Effector memory CD4-positive, alpha-beta T cell (primary cell): Measurements from ENCODE around the gene NAA25.

Experiments used
- DNase-seq, 3 donors: peaks; one replicate each; pipeline ENCODE4 v3.0.0-alpha.2; 2020
- H3K27ac ChIP-seq: 2 replicates; pipeline ENCODE4 v1.7.0; 2013; ENCODE audit warnings: mild to moderate bottlenecking, low read length, moderate library complexity; ENCODE audit not compliant: insufficient read depth, poor library complexity, severe bottlenecking
- H3K27me3 ChIP-seq: replicated peaks from 2 replicates; pipeline ENCODE4 v1.7.0; 2013; ENCODE audit warnings: mild to moderate bottlenecking, low read length; ENCODE audit not compliant: insufficient read depth, control insufficient read depth, poor library complexity, severe bottlenecking
- H3K36me3 ChIP-seq: 2 replicates; pipeline ENCODE4 v1.7.0; 2013; ENCODE audit warnings: mild to moderate bottlenecking, low read length, moderate library complexity; ENCODE audit not compliant: control insufficient read depth, insufficient read depth
- H3K4me1 ChIP-seq: 2 replicates; pipeline ENCODE4 v1.7.0; 2013; ENCODE audit warnings: low read length, mild to moderate bottlenecking; ENCODE audit not compliant: control insufficient read depth, insufficient read depth, poor library complexity, severe bottlenecking
- H3K4me3 ChIP-seq: 2 replicates; pipeline ENCODE4 v1.7.0; 2013; ENCODE audit warnings: low read length, low read depth, mild to moderate bottlenecking; ENCODE audit not compliant: insufficient read depth, poor library complexity, severe bottlenecking
- H3K9me3 ChIP-seq: 2 replicates; pipeline ENCODE4 v1.7.0; 2013; ENCODE audit warnings: mild to moderate bottlenecking, low read length, moderate library complexity; ENCODE audit not compliant: control insufficient read depth
- total RNA-seq, 3 donors: gene quantifications; one replicate each; lab custom pipeline; 2026; lab: John Stamatoyannopoulos, UW

Gene NAA25
- 39.4 to 46.9 (median 39.8) reads per million in 3 donors for total RNA-seq

DNA sequence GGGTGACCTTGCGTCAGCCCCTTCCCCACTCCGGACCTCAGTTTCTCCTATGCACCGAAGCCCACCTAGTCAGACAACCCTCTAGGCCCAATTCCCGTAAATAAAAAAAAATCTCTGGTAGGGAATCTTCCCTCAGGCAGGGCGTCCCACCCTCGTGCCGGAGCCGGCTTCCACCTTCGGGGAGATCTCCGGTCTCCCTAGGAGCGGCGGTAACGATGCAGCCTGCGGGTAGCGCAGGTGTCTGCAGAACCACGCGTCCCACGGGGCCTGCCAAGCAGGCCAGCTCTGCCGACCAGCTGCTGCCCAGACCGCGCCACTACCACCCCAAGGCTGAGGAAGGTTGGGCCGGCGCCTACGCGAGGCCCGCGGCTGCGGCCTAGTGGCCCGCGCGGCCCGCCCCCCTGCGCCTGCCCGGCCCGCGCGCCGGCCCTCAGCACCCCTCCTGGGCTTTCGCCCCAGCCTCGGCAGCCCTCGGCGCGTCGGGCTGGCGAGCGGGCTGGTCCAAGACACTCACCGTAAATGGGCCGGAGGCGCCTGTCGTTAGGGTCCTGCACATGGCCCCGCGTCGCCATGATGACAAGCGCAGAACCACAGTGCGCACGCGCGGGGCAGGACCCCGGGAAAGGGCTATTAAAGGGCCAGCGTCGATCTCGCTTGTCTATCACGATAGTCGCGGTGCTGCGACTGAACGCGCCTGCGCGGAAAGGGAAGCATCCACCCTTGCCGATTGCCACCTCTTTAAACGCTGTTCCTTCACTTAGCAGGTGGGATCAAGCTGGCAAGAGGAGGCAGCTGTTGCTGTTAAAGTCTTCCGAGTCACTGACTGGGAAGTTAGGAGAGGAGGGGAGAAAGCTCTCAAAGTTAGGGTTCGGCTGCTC lies at the start of gene NAA25:
NAA25 (minus strand) TSS at position 582 of the 878 bp plus-strand sequence; CDS start at position 572, 10 bp downstream.
- H3K36me3 ChIP-seq: no peaks in the 10 kb centered on the region
- H3K4me3 ChIP-seq: peak within 1 kb of the TSS; percentile 90
- peak; percentile 66 to 82 (median 71) for DNase-seq
- H3K9me3 ChIP-seq: no peaks in the 10 kb centered on the region
- H3K27ac ChIP-seq: peak within 1 kb of the TSS; percentile 87
- H3K27me3 ChIP-seq: no peaks in the 10 kb centered on the region
- H3K4me1 ChIP-seq: peaks cover 7% of the 10 kb centered on the region

DNA sequence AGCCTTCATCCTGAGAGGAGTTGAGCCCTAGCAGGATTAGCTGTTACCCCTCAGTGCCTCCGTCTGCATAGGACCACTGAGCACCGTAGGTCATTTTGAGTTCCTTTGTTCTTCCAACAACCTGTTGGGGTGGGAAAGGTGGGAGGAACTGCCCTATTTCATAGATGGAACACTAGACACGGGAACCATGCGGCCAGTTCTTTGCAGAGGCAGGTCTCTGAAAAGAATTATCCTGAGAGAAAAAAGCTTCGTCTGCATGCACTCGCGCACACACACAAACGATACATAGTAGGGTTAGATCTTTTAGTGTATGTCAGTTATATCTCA lies 45.3 kb upstream of the NAA25 start:
- H3K27me3 ChIP-seq: no peaks in the 10 kb centered on the region
- H3K9me3 ChIP-seq: no peaks in the 10 kb centered on the region
- no peak overlapping the region for H3K4me3 ChIP-seq
- peaks cover 53% of the 10 kb centered on the region for H3K36me3 ChIP-seq
- H3K4me1 ChIP-seq: peaks cover 7% of the 10 kb centered on the region
- DNase-seq: no peak
- H3K27ac ChIP-seq: no peak overlapping the region

DNA sequence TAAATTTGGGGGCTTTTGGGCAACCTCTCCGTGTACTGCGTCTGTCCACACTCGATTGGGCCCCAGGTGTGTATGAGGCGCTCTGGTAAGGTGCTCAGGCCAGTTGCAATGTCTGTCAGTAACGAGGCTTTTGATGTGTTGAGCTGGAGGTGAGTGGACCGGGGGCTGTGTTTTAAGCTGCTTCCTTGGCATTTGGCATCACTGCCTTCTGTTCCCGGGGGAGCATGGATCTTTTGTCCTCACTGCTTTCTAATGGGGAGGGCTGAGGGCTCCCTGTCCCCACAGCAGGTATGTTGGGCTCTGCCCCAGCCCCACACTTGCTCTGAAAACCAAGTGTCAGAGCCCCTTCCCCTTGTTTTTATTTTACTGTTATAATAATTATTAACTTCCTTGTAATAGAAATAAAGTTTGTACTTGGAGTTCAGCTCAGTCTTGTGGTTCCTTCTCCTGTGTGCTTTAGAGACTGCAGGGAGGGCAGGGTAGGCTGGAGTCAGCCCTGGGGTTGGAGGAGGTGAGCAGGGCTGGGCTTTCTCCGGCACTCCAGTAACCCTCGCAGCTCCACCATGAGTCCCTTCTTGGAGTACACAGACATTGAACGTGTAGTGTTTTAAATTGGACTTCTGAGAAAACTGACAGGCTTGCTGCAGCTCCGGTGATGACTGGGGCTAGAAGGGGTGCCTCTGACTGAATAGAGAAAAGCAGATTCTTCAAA lies 44.8 kb upstream of the NAA25 start:
- Histone ChIP-seq H3K4me3 (no peak overlapping the region), H3K4me1 (peaks cover 3% of the 10 kb centered on the region), H3K27ac (no peak overlapping the region), H3K9me3 (no peaks in the 10 kb centered on the region), H3K36me3 (peaks cover 57% of the 10 kb centered on the region), H3K27me3 (no peaks in the 10 kb centered on the region)
- DNase-seq: no peak

DNA sequence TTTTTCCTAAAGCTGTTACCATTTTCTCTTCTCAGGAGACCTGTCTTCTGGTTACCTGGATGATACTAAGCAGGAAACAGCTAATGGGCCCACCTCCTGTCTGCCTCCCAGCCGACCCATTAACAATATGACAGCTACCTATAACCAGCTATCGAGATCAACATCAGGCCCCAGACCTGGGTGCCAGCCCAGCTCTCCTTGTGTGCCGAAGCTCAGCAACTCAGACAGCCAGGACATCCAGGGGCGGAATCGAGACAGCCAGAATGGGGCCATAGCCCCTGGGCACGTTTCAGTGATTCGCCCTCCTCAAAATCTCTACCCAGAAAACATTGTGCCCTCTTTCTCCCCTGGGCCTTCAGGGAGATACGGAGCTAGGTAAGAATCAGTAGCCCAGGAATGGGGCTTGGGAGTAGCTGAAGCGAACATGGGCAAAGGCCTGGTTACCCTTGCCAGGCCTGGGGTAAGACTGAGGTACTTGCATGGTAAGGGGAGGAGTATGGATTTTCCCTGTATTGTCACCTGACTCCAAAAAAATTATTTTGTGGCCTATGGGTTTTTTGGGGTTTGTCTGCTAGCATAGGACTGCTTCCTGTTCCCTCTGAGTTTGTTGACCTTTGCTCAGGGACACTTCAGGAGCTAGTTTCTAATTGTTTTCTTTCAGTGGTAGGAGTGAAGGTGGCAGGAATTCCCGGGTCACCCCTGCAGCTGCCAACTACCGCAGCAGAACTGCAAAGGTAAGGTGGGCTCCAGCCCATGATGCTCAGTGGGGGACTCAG lies 43.4 kb upstream of the NAA25 start:
- Histone ChIP-seq H3K9me3 (no peaks in the 10 kb centered on the region), H3K36me3 (peaks cover 67% of the 10 kb centered on the region), H3K4me3 (no peak overlapping the region), H3K4me1 (no peaks in the 10 kb centered on the region), H3K27ac (no peak overlapping the region), H3K27me3 (no peaks in the 10 kb centered on the region)
- DNase-seq: no peak

DNA sequence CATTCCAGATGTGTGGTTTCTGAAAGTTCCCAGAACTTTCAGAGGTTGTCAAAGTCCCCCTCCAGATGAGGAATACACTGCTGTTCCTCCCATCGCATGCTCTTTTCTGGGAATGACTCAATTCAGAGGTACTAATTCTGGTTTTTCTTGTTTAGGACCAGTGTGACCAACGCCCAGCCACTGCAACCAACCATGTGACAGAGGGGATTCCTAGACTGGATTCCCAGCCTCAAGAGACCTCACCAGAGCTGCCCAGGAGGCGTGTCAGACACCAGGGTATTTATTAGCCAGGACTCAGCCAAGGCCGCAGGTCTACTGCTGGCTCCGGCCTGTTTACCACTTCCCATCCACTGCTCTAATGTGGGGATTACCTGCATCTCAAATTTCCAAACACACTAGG lies 41.0 kb upstream of the NAA25 start:
- Histone ChIP-seq H3K4me3 (no peak overlapping the region), H3K4me1 (no peaks in the 10 kb centered on the region), H3K9me3 (no peaks in the 10 kb centered on the region), H3K27ac (no peak overlapping the region), H3K27me3 (no peaks in the 10 kb centered on the region), H3K36me3 (peaks cover 84% of the 10 kb centered on the region)
- DNase-seq: no peak

DNA sequence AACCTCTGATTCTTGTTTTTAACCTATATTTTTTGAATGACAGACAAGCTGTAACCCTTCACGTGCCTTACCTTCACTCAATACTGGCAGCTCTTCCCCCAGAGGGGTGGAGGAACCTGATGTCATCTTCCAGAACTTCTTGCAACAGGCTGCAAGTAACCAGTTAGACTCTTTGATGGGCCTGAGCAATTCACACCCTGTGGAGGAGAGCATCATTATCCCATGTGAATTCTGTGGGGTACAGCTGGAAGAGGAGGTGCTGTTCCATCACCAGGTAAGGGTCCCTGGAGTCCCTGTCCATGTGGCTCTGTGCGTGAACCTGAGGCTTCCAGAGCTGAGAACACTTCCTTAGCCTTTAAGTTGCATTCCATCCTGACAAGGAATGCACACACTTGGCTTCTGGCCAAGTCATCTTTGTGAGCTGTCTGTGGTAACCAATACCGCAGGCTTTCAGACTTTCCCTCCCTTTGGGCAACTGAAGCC lies 39.5 kb upstream of the NAA25 start:
- Histone ChIP-seq H3K4me1 (no peaks in the 10 kb centered on the region), H3K9me3 (no peaks in the 10 kb centered on the region), H3K27ac (no peak overlapping the region), H3K4me3 (no peak overlapping the region), H3K36me3 (peaks cover 81% of the 10 kb centered on the region), H3K27me3 (no peaks in the 10 kb centered on the region)
- DNase-seq: no peak

DNA sequence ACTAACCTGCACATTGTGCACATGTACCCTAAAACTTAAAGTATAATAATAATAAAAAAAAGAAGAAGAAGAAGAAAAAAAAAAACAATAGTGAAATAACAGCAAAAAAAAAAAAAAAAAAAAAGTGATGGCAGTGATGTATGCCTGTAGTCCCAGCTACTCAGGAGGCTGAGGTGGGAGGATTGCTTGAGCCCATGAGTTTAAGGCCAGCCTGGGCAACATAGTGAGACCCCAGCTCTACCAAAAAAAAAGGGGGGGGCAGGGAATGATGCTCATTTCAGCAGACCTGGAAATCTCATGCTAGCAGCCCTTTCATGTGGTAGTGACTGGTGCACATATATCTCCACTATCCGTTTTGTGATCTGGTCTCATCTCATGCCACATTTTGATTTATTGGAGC lies 37.5 kb upstream of the NAA25 start:
- Histone ChIP-seq H3K36me3 (peaks cover 75% of the 10 kb centered on the region), H3K27ac (no peak overlapping the region), H3K27me3 (no peaks in the 10 kb centered on the region), H3K4me3 (no peak overlapping the region), H3K9me3 (no peaks in the 10 kb centered on the region), H3K4me1 (no peaks in the 10 kb centered on the region)
- no peak for DNase-seq

DNA sequence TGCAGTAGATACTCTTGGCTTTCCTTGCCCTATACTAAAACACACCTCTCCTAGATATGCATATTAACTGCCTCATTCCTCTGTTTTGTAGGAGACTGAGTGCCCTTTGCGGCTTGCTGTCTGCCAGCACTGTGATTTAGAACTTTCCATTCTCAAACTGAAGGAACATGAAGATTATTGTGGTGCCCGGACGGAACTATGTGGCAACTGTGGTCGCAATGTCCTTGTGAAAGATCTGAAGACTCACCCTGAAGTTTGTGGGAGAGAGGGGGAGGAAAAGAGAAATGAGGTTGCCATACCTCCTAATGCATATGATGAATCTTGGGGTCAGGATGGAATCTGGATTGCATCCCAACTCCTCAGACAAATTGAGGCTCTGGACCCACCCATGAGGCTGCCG lies 32.1 kb upstream of the NAA25 start:
- no peaks in the 10 kb centered on the region for H3K4me1 ChIP-seq
- no peaks in the 10 kb centered on the region for H3K9me3 ChIP-seq
- H3K36me3 ChIP-seq: peaks cover 73% of the 10 kb centered on the region
- H3K27me3 ChIP-seq: no peaks in the 10 kb centered on the region
- H3K4me3 ChIP-seq: no peak overlapping the region
- no peak overlapping the region for H3K27ac ChIP-seq
- no peak for DNase-seq

DNA sequence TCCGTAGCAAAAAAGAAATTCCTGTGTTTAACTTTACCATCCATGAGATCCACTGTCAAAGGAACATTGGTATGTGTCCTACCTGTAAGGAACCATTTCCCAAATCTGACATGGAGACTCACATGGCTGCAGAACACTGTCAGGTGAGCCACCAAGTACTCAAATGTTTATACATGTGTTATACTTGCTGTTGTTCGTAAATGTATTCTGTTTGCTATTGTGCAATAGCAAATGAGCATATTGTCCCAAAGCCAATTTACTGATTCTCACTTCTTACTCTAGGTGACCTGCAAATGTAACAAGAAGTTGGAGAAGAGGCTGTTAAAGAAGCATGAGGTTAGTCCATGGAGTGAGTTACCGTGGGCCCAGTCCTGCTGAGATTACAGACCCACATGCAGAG lies 26.1 kb upstream of the NAA25 start:
- Histone ChIP-seq H3K27ac (no peak overlapping the region), H3K4me1 (peaks cover 17% of the 10 kb centered on the region), H3K36me3 (peaks cover 38% of the 10 kb centered on the region), H3K9me3 (no peaks in the 10 kb centered on the region), H3K4me3 (no peak overlapping the region), H3K27me3 (no peaks in the 10 kb centered on the region)
- DNase-seq: no peak
